HPDE6-E6E7 (cell line): ENCODE results near the gene MIGA1.
"Not testable (repeated sequence)": the region's sequence is repeated elsewhere in the genome, so short reads cannot be mapped to it uniquely, and the experiment has no call there.

Experiments
- DNase-seq: peaks from one replicate; pipeline ENCODE4 v3.0.0; 2011; ENCODE audit warnings: missing footprints; ENCODE audit errors: extremely low spot score

Gene MIGA1

DNA sequence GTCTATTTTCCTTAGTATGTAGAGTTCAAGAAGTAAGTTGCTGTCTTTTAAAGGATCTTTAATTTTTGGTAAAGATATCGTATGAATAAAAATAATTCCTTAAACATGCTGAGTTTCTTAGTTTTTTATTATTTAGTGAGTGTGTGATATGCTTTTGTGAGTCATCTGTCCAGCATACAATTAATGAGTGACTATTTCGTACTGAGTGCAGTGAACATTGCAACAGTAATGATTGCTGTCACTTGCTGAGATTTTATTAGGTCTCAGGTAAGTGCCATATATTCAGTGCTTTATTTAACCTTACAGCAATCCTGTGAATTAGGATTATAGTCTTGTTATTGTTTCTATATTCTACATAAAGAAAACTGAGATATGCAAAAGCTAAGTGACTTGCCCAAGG, 22.6 kb downstream of the MIGA1 start:
- DNase-seq, result no peak

DNA sequence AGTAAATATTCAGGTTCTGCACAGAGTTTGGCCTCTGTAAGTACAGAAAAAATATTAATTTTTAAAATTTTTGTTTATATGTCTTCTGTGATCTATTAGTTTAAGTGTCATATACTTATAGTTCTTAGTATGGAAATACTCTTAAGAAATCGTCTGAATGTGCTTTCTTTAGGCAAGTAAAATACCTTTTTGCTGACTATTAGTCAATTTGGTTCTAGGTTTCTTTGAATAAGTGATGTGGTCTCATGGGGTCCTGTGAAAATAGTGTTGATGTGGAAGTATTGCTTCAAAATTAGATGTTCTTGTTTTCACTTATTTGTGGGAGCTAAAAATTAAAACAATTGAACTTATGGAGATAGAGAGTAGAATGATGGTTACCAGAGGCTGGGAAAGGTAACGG, 23.9 kb downstream of the MIGA1 start:
- DNase-seq, result no peak

DNA sequence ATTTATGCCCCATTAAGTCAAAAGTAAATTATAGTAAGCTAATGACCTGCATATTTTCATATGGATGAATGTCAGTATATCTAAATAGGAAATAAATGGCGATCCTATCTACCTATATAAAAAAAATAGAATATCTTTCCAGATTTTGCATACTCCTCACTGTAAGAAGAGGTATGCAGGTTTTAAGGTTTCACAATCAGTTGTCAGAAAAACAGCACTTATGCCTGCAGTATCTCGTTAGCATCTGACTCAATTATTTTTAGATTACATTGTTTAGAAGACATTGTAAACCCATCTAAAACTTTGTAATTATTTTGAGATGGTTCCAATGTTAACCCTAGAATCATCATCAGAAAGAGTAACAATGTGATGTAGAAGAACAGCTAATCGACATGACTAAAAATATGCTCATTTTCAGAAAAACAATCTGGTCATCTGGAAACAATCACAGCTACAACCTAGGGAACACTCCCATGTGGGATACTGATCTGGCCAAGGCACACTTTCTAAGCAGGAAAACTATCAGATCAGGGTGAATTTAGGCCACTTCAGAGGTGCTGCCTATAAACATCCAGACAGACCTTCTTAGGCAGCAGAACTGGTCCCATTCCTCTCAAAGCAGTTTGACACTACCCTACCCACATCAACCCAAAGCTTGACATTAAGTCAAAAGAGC, 30.5 kb downstream of the MIGA1 start:
- not testable (repeated sequence) for DNase-seq

DNA sequence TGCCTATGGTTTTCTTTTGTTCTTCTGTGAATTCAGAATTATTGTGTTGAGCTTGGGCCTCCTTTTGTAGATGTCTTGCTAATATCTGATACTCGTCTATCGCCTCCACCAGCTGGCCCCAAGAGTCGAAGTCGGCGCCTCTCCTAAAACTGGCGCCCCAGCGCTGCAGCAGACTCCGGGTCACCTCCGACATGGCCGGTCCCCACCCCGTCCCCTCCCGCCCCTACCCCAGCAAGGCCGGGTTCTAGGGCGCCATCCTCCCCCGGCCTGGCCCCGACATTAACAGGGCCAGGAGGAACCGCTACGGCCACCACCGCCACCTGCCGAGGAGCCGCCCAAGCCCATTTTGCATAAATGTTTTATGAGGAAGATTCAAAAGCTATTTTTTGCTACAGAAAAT, 32.1 kb downstream of the MIGA1 start:
- DNase-seq, result not testable (repeated sequence)

GRCh38 chr1:77817368-77818209, 38.1 kb downstream of the MIGA1 start:
- DNase-seq, result no peak

DNA sequence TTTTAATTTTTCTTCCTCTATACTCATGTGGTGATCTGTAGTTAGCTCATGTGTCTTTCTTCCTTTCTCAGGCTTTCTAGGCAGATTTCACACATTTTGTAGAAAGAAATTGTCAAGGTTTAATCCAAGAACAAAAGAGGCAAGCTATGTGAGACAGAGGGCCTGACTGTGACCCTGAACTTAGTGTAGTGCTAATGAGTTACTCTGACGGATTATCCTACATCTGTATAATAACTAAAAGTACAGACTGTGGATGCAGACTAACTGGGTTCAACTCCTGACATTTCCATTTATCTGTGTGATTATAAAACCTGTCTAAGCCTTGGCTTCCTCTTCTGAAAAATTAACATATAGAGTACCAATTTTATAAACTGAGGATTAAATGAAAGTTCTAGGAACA, 40.7 kb downstream of the MIGA1 start:
- DNase-seq, result no peak

- DNase-seq, result no peak
Measured at GRCh38 chr1:77824079-77824478, 44.6 kb downstream of the MIGA1 start.

DNA sequence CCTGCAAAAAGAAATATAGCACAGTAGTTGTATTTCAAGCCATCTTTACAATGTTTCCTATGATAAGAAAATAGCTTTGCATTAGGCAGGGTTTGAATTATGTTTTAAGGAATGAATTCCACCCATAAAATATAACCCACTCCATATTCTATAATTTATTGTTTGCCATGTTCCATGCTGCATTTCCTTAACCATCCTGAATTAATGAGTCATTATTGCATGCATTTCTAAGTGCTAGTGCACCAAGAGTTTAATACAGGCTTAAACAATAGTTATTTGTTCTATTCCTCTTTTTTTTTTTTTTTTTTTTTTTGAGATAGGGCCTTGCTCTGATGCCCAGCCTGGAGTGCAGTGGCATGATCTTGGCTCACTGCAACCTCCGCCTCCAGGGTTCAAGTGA, 45.2 kb downstream of the MIGA1 start:
- no peak for DNase-seq

- peak; percentile 63 for DNase-seq
Measured at GRCh38 chr1:77825131-77825709, 45.8 kb downstream of the MIGA1 start.

- DNase-seq, result not testable (repeated sequence)
Measured at GRCh38 chr1:77826851-77827250, 47.4 kb downstream of the MIGA1 start.

DNA sequence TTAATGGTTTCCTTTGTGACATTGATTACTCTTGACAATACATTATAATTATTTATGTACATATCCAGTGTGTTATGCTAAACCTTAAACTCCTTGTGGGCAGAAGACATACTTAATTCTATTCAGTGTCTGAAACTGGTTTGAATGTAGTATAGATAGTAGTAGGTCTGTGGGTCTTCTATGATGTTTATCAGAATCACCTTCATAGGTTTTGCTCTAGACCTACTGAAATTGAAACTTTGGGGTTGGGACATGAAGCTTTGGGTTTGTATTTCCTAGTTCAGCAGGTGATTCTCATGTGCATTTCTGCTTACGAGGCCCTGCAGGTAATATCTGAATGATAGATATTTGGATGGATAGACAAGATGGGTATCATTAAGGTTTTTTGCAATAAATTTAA, 48.6 kb downstream of the MIGA1 start:
- DNase-seq, result no peak

DNA sequence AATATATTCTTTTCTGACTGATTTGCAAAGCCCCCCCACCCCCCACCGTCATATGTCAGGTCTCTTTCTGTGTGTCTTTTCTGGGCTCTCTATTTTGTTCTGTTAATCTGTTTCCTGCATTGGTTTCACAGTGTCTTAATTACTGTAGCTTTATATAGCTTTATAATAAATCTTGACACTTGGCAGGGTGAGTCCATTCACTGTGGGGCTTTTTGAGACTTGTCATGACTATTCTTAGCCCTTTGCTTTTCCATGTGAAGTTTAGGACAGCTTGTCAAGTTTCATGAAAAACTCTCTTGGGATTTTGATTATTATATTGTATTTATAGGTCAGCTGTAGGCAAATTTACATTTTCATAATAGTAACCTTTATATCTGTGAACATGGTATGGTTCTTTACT, 50.4 kb downstream of the MIGA1 start:
- no peak for DNase-seq

GRCh38 chr1:77830946-77831345, 51.5 kb downstream of the MIGA1 start:
- no peak for DNase-seq

DNA sequence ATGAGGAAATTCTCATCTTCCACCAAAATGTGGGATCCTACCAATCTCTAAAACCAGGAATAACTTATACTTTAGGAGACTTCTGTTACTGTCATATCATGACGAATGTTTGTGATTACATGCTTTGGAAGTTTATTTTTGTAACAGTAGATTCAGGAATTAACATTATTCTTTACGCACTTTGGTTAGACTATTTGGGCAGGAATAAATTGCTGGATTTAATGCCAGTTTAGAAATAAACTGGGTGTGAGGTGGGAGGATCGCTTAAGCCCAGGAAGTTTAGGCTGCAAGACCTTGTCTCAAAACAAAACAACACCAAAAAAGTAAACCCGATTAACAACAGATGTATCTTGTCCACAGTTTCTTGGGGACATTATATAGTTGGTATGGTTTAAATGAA, 52.1 kb downstream of the MIGA1 start:
- no peak for DNase-seq

DNA sequence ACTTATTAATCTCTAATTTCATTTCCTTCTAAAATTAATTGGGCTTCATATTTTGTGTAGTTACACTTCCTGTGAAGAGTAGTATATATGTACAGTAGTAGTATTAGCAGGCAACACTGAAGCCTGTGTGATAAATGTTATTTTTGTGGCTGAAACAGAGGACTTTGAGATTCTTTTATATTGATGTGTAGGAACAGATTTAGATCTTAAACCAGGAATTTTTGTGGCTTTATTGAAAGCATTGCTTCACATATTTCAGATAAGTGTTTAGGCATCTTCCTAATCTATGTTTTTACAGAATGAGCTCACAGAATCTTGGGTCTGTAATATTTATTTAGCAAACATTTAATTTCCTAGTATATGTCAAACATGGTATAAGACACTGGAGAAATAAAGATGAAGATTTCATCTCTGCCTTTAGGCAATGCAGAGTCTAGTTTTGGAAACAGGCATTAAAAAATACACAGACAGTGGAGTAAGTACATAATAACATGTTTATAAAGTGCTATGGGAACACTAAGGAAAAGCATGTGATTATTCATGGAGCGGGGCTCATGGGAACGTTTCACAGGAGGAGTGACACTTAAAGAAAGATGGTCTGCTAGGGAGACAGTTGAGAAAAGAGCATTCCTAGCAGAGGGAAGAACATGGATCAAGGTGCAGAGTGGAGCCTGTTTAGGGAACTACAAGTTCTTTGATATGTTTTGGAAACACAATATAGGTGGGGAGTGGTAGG, 52.7 kb downstream of the MIGA1 start:
- DNase-seq, result no peak

DNA sequence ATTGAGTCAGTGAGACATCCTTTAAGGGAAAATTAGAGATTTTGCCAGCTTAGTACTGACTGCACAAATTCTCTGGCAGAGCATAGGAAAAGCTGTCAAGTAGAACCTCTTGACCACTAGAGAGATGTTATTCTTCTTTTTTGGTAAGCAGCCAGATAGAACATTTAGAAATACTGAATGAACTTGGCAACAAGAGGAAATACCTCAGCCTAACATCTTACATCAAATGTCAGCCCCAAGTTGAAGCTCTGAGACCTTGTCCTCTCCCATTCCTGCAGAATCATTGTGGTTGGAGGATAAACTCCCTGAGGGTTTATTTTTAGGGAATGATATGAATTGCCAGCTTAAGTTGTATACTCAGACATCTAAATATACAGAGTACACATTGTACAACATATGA, 53.5 kb downstream of the MIGA1 start:
- no peak for DNase-seq

GRCh38 chr1:77833521-77834100, 54.2 kb downstream of the MIGA1 start:
- no peak for DNase-seq

- no peak for DNase-seq
Measured at GRCh38 chr1:77834771-77835334, 55.4 kb downstream of the MIGA1 start.

- DNase-seq, result no peak
Measured at GRCh38 chr1:77841574-77841973, 62.1 kb downstream of the MIGA1 start.

GRCh38 chr1:77845951-77846350, 66.5 kb downstream of the MIGA1 start:
- DNase-seq, result no peak

GRCh38 chr1:77846966-77847365, 67.5 kb downstream of the MIGA1 start:
- no peak for DNase-seq
